HEK293 (cell line): Measurements from ENCODE around the gene PLEKHA8.

ENCODE experiments used
- BCL11A ChIP-seq: fragments of 450-650 bp; formaldehyde crosslinking; IDR thresholded peaks from 2 replicates; pipeline ENCODE4 v1.5.1; 2016; ENCODE audit warnings: low read depth, missing biosample characterization, missing genetic modification characterization
- KLF1 ChIP-seq: fragments of 450-650 bp; formaldehyde crosslinking; IDR thresholded peaks from 2 replicates; pipeline ENCODE4 v1.5.1; 2016; ENCODE audit warnings: missing biosample characterization, missing genetic modification characterization
- SCRT1 ChIP-seq: fragments of 450-650 bp; formaldehyde crosslinking; IDR thresholded peaks from 2 replicates; pipeline ENCODE4 v1.5.1; 2016; ENCODE audit warnings: missing biosample characterization, missing genetic modification characterization, borderline replicate concordance
- TRIM28 ChIP-seq: IDR thresholded peaks from 2 replicates; pipeline ENCODE4 v1.6.1; 2011; ENCODE audit warnings: low read length, control low read depth, borderline replicate concordance
- ZBTB11 ChIP-seq: fragments of 450-650 bp; formaldehyde crosslinking; conservative IDR thresholded peaks from 2 replicates; pipeline ENCODE4 v1.5.1; 2016; ENCODE audit warnings: low read depth, missing biosample characterization, missing genetic modification characterization
- ZBTB20 ChIP-seq: fragments of 450-650 bp; formaldehyde crosslinking; IDR thresholded peaks from 2 replicates; pipeline ENCODE4 v1.5.1; 2016; ENCODE audit warnings: missing biosample characterization, missing genetic modification characterization
- ZNF175 ChIP-seq: fragments of 450-650 bp; formaldehyde crosslinking; IDR thresholded peaks from 2 replicates; pipeline ENCODE4 v1.5.1; 2016; ENCODE audit warnings: missing biosample characterization, missing genetic modification characterization
- ZNF335 ChIP-seq: fragments of 450-650 bp; formaldehyde crosslinking; conservative IDR thresholded peaks from 2 replicates; pipeline ENCODE4 v1.5.1; 2016; ENCODE audit warnings: missing biosample characterization, missing genetic modification characterization
- ZNF341 ChIP-seq: fragments of 450-650 bp; formaldehyde crosslinking; IDR thresholded peaks from 2 replicates; pipeline ENCODE4; 2016; ENCODE audit warnings: low read depth, missing biosample characterization, missing genetic modification characterization
- ZNF366 ChIP-seq: fragments of 450-650 bp; formaldehyde crosslinking; conservative IDR thresholded peaks from 2 replicates; pipeline ENCODE4 v1.5.1; 2016; ENCODE audit warnings: missing biosample characterization, missing genetic modification characterization
- ZNF394 ChIP-seq: fragments of 450-650 bp; formaldehyde crosslinking; IDR thresholded peaks from 2 replicates; pipeline ENCODE4 v1.5.1; 2016; ENCODE audit warnings: missing biosample characterization, missing genetic modification characterization, mild to moderate bottlenecking, moderate library complexity, borderline replicate concordance
- ZNF416 ChIP-seq: fragments of 450-650 bp; formaldehyde crosslinking; IDR thresholded peaks from 2 replicates; pipeline ENCODE4 v1.5.1; 2016; ENCODE audit warnings: missing biosample characterization, missing genetic modification characterization
- ZNF423 ChIP-seq: fragments of 450-650 bp; formaldehyde crosslinking; IDR thresholded peaks from 2 replicates; pipeline ENCODE4 v1.5.1; 2016; ENCODE audit warnings: missing biosample characterization, missing genetic modification characterization
- ZNF521 ChIP-seq: fragments of 450-650 bp; formaldehyde crosslinking; IDR thresholded peaks from 2 replicates; pipeline ENCODE4 v1.5.1; 2017; ENCODE audit warnings: missing biosample characterization, mild to moderate bottlenecking, missing genetic modification characterization
- ZNF629 ChIP-seq: fragments of 450-650 bp; formaldehyde crosslinking; IDR thresholded peaks from 2 replicates; pipeline ENCODE4 v1.5.1; 2017; ENCODE audit warnings: missing biosample characterization, missing genetic modification characterization
- ZNF660 ChIP-seq: fragments of 450-650 bp; IDR thresholded peaks from 2 replicates; pipeline ENCODE4 v1.5.1; 2018; ENCODE audit warnings: missing biosample characterization, mild to moderate bottlenecking, missing genetic modification characterization
- ZSCAN23 ChIP-seq: fragments of 450-650 bp; formaldehyde crosslinking; IDR thresholded peaks from 2 replicates; pipeline ENCODE4 v1.5.1; 2016; ENCODE audit warnings: missing biosample characterization, missing genetic modification characterization
- ZXDB ChIP-seq: fragments of 450-650 bp; formaldehyde crosslinking; IDR thresholded peaks from 2 replicates; pipeline ENCODE4 v1.5.1; 2016; ENCODE audit warnings: missing biosample characterization, missing genetic modification characterization
- TF ChIP-seq, protein P1 (sequence below): fragments of 450-650 bp; IDR thresholded peaks from 2 replicates; pipeline ENCODE4 v1.5.1; 2018; ENCODE audit warnings: missing biosample characterization, mild to moderate bottlenecking, missing genetic modification characterization
- TF ChIP-seq, protein P2 (sequence below): fragments of 450-650 bp; formaldehyde crosslinking; IDR thresholded peaks from 2 replicates; pipeline ENCODE4 v1.5.1; 2016; ENCODE audit warnings: missing biosample characterization, missing genetic modification characterization
- TF ChIP-seq, protein P3 (sequence below): fragments of 450-650 bp; formaldehyde crosslinking; optimal IDR thresholded peaks from 2 replicates; pipeline ENCODE3; 2016; ENCODE audit warnings: missing biosample characterization, mild to moderate bottlenecking, missing genetic modification characterization
- TF ChIP-seq, protein P4 (sequence below): fragments of 450-650 bp; IDR thresholded peaks from 2 replicates; pipeline ENCODE4 v1.5.1; 2018; ENCODE audit warnings: missing biosample characterization, missing genetic modification characterization
- TF ChIP-seq, protein P5 (sequence below): fragments of 450-650 bp; formaldehyde crosslinking; IDR thresholded peaks from 2 replicates; pipeline ENCODE4 v1.5.1; 2016; ENCODE audit warnings: missing biosample characterization, missing genetic modification characterization

PLEKHA8 gene

GRCh38 chr7:29988424-29989256, 39.6 kb upstream of the PLEKHA8 start (continued):
- TF ChIP-seq SCRT1 (tag by site-specific recombination) (no peak), ZNF660 (no peak), ZBTB20 (peak; percentile 77), BCL11A (tag by site-specific recombination) (no peak), ZNF175 (tag by site-specific recombination) (no peak), ZNF416 (tag by site-specific recombination) (no peak), ZNF366 (tag by site-specific recombination) (no peak), TRIM28 (no peak), ZNF629 (no peak), ZNF341 (tag by site-specific recombination) (0 out of 2 replicates have a peak, but pooled peaks have one; percentile 15), ZXDB (tag by site-specific recombination) (peak; percentile 27; the same call in 1 of the 2 replicates), ZNF335 (tag by site-specific recombination) (peak; percentile 60; the same call in 1 of the 2 replicates), ZNF423 (tag by site-specific recombination) (0 out of 2 replicates have a peak, but pooled peaks have one; percentile 31), ZNF521 (tag by site-specific recombination) (no peak), ZBTB11 (tag by site-specific recombination) (no peak; the same call in 1 of the 2 replicates), ZNF394 (tag by site-specific recombination) (no peak), KLF1 (peak; percentile 35; the same call in 1 of the 2 replicates), ZSCAN23 (tag by site-specific recombination) (no peak)
- TF ChIP-seq, protein P1, sequence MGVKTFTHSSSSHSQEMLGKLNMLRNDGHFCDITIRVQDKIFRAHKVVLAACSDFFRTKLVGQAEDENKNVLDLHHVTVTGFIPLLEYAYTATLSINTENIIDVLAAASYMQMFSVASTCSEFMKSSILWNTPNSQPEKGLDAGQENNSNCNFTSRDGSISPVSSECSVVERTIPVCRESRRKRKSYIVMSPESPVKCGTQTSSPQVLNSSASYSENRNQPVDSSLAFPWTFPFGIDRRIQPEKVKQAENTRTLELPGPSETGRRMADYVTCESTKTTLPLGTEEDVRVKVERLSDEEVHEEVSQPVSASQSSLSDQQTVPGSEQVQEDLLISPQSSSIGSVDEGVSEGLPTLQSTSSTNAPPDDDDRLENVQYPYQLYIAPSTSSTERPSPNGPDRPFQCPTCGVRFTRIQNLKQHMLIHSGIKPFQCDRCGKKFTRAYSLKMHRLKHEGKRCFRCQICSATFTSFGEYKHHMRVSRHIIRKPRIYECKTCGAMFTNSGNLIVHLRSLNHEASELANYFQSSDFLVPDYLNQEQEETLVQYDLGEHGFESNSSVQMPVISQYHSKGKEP (tag by site-specific recombination) = 0 out of 2 replicates have a peak, but pooled peaks have one; percentile 18
- TF ChIP-seq, protein P2, sequence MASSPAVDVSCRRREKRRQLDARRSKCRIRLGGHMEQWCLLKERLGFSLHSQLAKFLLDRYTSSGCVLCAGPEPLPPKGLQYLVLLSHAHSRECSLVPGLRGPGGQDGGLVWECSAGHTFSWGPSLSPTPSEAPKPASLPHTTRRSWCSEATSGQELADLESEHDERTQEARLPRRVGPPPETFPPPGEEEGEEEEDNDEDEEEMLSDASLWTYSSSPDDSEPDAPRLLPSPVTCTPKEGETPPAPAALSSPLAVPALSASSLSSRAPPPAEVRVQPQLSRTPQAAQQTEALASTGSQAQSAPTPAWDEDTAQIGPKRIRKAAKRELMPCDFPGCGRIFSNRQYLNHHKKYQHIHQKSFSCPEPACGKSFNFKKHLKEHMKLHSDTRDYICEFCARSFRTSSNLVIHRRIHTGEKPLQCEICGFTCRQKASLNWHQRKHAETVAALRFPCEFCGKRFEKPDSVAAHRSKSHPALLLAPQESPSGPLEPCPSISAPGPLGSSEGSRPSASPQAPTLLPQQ = no peak
- TF ChIP-seq, protein P3, sequence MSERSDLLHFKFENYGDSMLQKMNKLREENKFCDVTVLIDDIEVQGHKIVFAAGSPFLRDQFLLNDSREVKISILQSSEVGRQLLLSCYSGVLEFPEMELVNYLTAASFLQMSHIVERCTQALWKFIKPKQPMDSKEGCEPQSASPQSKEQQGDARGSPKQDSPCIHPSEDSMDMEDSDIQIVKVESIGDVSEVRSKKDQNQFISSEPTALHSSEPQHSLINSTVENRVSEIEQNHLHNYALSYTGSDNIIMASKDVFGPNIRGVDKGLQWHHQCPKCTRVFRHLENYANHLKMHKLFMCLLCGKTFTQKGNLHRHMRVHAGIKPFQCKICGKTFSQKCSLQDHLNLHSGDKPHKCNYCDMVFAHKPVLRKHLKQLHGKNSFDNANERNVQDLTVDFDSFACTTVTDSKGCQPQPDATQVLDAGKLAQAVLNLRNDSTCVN = peak; percentile 64
- TF ChIP-seq, protein P4, sequence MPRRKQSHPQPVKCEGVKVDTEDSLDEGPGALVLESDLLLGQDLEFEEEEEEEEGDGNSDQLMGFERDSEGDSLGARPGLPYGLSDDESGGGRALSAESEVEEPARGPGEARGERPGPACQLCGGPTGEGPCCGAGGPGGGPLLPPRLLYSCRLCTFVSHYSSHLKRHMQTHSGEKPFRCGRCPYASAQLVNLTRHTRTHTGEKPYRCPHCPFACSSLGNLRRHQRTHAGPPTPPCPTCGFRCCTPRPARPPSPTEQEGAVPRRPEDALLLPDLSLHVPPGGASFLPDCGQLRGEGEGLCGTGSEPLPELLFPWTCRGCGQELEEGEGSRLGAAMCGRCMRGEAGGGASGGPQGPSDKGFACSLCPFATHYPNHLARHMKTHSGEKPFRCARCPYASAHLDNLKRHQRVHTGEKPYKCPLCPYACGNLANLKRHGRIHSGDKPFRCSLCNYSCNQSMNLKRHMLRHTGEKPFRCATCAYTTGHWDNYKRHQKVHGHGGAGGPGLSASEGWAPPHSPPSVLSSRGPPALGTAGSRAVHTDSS (tag by site-specific recombination) = no peak
- TF ChIP-seq, protein P5, sequence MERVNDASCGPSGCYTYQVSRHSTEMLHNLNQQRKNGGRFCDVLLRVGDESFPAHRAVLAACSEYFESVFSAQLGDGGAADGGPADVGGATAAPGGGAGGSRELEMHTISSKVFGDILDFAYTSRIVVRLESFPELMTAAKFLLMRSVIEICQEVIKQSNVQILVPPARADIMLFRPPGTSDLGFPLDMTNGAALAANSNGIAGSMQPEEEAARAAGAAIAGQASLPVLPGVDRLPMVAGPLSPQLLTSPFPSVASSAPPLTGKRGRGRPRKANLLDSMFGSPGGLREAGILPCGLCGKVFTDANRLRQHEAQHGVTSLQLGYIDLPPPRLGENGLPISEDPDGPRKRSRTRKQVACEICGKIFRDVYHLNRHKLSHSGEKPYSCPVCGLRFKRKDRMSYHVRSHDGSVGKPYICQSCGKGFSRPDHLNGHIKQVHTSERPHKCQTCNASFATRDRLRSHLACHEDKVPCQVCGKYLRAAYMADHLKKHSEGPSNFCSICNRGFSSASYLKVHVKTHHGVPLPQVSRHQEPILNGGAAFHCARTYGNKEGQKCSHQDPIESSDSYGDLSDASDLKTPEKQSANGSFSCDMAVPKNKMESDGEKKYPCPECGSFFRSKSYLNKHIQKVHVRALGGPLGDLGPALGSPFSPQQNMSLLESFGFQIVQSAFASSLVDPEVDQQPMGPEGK = 0 out of 2 replicates have a peak, but pooled peaks have one; percentile 24
